Measurements from ENCODE around the gene FIGN.

GRCh38 chr2:163717515-163717914 lies 18.3 kb downstream of the FIGN start:
- no peak for TF ChIP-seq EZH2 (IDR thresholded peaks at IDR 0.05)
- no peak for TF ChIP-seq POLR2AphosphoS5 (IDR thresholded peaks at IDR 0.05; ENCODE audit: low read depth, low read length)
- TF ChIP-seq TCF7L2 (IDR thresholded peaks at IDR 0.05; ENCODE audit: borderline replicate concordance, extremely low read depth, insufficient read depth, insufficient read length), result no peak
- no peak for TF ChIP-seq SIN3A (IDR thresholded peaks at IDR 0.05; ENCODE audit: low read depth)
- TF ChIP-seq POLR2A (IDR thresholded peaks at IDR 0.05; ENCODE audit: borderline replicate concordance, extremely low read depth, insufficient read depth, insufficient read length), result no peak

All from HCT116 (cell line).